NCI-H460 (cell line): ENCODE results near the gene GSTO1. TPM values are rescaled to one million over a fixed set of nuclear protein-coding genes. Genes with fewer than 3 reads are reported as not detected.
A peak's percentile ranks its signal among the peaks of the same experiment; 100 is the strongest.

Experiments
- DNase-seq: peaks from one replicate; pipeline ENCODE4 v3.0.0-alpha.2; 2016; ENCODE audit warnings: low read depth; ENCODE audit errors: extremely low read depth
- total RNA-seq: library from RNA; depleted of rRNA; stranded (reverse); fragments of >200 nt; shearing (Covaris generic); gene quantifications from 2 replicates; pipeline ENCODE4 v1.2.3, GENCODE V29; 2014

GSTO1 gene
- total RNA-seq, 1 experiment from 2014 or later, result 212 TPM

- DNase-seq, result no peak
These were observed 19.3 kb downstream of the GSTO1 start for GRCh38 chr10:104273899-104274575.

GRCh38 chr10:104274762-104275721 is 20.4 kb downstream of the GSTO1 start:
- DNase-seq, result no peak

GRCh38 chr10:104276192-104276591 is 21.5 kb downstream of the GSTO1 start:
- DNase-seq, result no peak

- DNase-seq, result no peak
These were observed 23.1 kb downstream of the GSTO1 start for GRCh38 chr10:104277785-104278184.

GRCh38 chr10:104279550-104280259 is 25.0 kb downstream of the GSTO1 start:
- DNase-seq, result no peak

GRCh38 chr10:104281694-104282093 is 27.0 kb downstream of the GSTO1 start:
- DNase-seq, result no peak

GRCh38 chr10:104284846-104285245 is 30.2 kb downstream of the GSTO1 start:
- DNase-seq, result no peak

- no peak for DNase-seq
These were observed 32.2 kb downstream of the GSTO1 start for GRCh38 chr10:104286939-104287338.

GRCh38 chr10:104288355-104288754 is 33.7 kb downstream of the GSTO1 start:
- peak; percentile 74 for DNase-seq

- peak; percentile 93 for DNase-seq
These were observed 36.8 kb downstream of the GSTO1 start for GRCh38 chr10:104291439-104291951.

GRCh38 chr10:104293011-104293410 is 38.3 kb downstream of the GSTO1 start:
- DNase-seq, result peak; percentile 92

- DNase-seq, result no peak
These were observed 39.2 kb downstream of the GSTO1 start for GRCh38 chr10:104293781-104294321.

GRCh38 chr10:104296687-104297436 is 42.2 kb downstream of the GSTO1 start:
- DNase-seq, result no peak

GRCh38 chr10:104297697-104298660 is 43.3 kb downstream of the GSTO1 start:
- peak; percentile 89 for DNase-seq

- no peak for DNase-seq
These were observed 44.6 kb downstream of the GSTO1 start for GRCh38 chr10:104299031-104299904.

GRCh38 chr10:104300002-104300735 is 45.5 kb downstream of the GSTO1 start:
- peak; percentile 99 for DNase-seq

GRCh38 chr10:104300736-104301292 is 46.1 kb downstream of the GSTO1 start:
- peak; percentile 92 for DNase-seq
